HepG2 (cell line): ENCODE results near the gene CAT. TPM values are rescaled to one million over a fixed set of nuclear protein-coding genes. Genes with fewer than 3 reads are reported as not detected.

ENCODE experiments used
- ADNP ChIP-seq: sonication (generic); formaldehyde crosslinking; IDR thresholded peaks from 2 replicates; pipeline ENCODE4 v1.4.0; 2020; ENCODE audit warnings: missing genetic modification reagents
- HNF4G ChIP-seq, 2 experiments: sonication (generic) in 1 of 2; formaldehyde crosslinking in 1 of 2; IDR thresholded peaks; 2 replicates each; pipeline versions ENCODE4 v1.4.0 to v1.6.1; 2011 to 2020; ENCODE audit warnings: borderline replicate concordance in 2 of 2, low read depth in 2 of 2, mild to moderate bottlenecking in 2 of 2, low read length in 1 of 2, missing genetic modification reagents in 1 of 2, moderate library complexity in 1 of 2
- MED13 ChIP-seq: sonication (generic); formaldehyde crosslinking; IDR thresholded peaks from 2 replicates; pipeline ENCODE4 v1.5.0; 2020; ENCODE audit warnings: missing genetic modification reagents
- MED8 ChIP-seq: sonication (generic); formaldehyde crosslinking; IDR thresholded peaks from 2 replicates; pipeline ENCODE4 v1.8.1; 2023; ENCODE audit warnings: mild to moderate bottlenecking, missing genetic modification reagents; ENCODE audit not compliant: insufficient replicate concordance
- MIER3 ChIP-seq: IDR thresholded peaks from 2 replicates; pipeline ENCODE4 v1.6.1; 2016; ENCODE audit warnings: missing compliant biosample characterization, borderline replicate concordance
- NRL ChIP-seq: sonication (generic); formaldehyde crosslinking; IDR thresholded peaks from 2 replicates; pipeline ENCODE4 v1.5.0; 2020; ENCODE audit warnings: missing genetic modification reagents, mild to moderate bottlenecking, moderate library complexity, borderline replicate concordance
- PAX8 ChIP-seq: sonication (generic); formaldehyde crosslinking; IDR thresholded peaks from 2 replicates; pipeline ENCODE4 v1.8.0; 2022; ENCODE audit warnings: mild to moderate bottlenecking, missing genetic modification reagents, borderline replicate concordance
- RARG ChIP-seq: sonication (generic); formaldehyde crosslinking; IDR thresholded peaks from 2 replicates; pipeline ENCODE4 v1.4.0; 2020; ENCODE audit warnings: low read depth, mild to moderate bottlenecking, missing genetic modification reagents
- SATB2 ChIP-seq: sonication (generic); formaldehyde crosslinking; IDR thresholded peaks from 2 replicates; pipeline ENCODE4 v1.5.0; 2020; ENCODE audit warnings: missing genetic modification reagents
- ZKSCAN5 ChIP-seq: sonication (generic); formaldehyde crosslinking; IDR thresholded peaks from 2 replicates; pipeline ENCODE4 v1.5.1; 2020; ENCODE audit warnings: mild to moderate bottlenecking, missing genetic modification reagents
- ZNF232 ChIP-seq: sonication (generic); formaldehyde crosslinking; IDR thresholded peaks from 2 replicates; pipeline ENCODE4 v1.4.0; 2020; ENCODE audit warnings: missing genetic modification reagents, borderline replicate concordance
- ZNF253 ChIP-seq: sonication (generic); formaldehyde crosslinking; IDR thresholded peaks from 2 replicates; pipeline ENCODE4 v1.8.0; 2022; ENCODE audit warnings: mild to moderate bottlenecking, missing genetic modification reagents, borderline replicate concordance
- ZNF7 ChIP-seq: IDR thresholded peaks from 2 replicates; pipeline ENCODE4 v1.6.1; 2016; ENCODE audit warnings: missing biosample characterization, missing genetic modification reagents
- ZNF724P ChIP-seq: sonication (generic); formaldehyde crosslinking; IDR thresholded peaks from 2 replicates; pipeline ENCODE4 v1.8.0; 2022; ENCODE audit warnings: missing genetic modification reagents, borderline replicate concordance
- polyA plus RNA-seq, 8 experiments: library from polyadenylated mRNA; depleted of rRNA in 3 of 8; stranded (reverse) in 7 of 8; unstranded in 1 of 8; fragments of >200 nt; fragmentation: Illumina TruSeq in 4 of 8; extraction: Trizol in 4 of 8; gene quantifications; 2 replicates each; pipeline versions ENCODE4 v1.2.1 to v1.2.3, GENCODE V29; 2011 to 2016; ENCODE audit warnings: low read depth in 4 of 8, missing spikeins in 1 of 8, mixed read lengths in 1 of 8; ENCODE audit not compliant: insufficient read depth in 1 of 8
- total RNA-seq, 5 experiments: library from RNA; depleted of rRNA; stranded (reverse); fragments of >200 nt; fragmentation: Illumina TruSeq; extraction: Trizol; gene quantifications; 2 replicates each; pipeline ENCODE4 v1.2.3, GENCODE V29; 2016; ENCODE audit warnings: low read depth in 1 of 5
- TF ChIP-seq, protein P1 (sequence below): sonication (generic); formaldehyde crosslinking; IDR thresholded peaks from 2 replicates; pipeline ENCODE4 v1.8.1; 2023; ENCODE audit warnings: mild to moderate bottlenecking, missing genetic modification reagents, borderline replicate concordance
- TF ChIP-seq, protein P2 (sequence below): sonication (generic); formaldehyde crosslinking; IDR thresholded peaks from 2 replicates; pipeline ENCODE4 v1.8.1; 2023; ENCODE audit warnings: mild to moderate bottlenecking, missing genetic modification reagents
- TF ChIP-seq, protein P3 (sequence below): sonication (generic); formaldehyde crosslinking; IDR thresholded peaks from 2 replicates; pipeline ENCODE4 v1.5.1; 2020; ENCODE audit warnings: missing genetic modification reagents, mild to moderate bottlenecking, borderline replicate concordance
- TF ChIP-seq, protein P4 (sequence below): sonication (generic); formaldehyde crosslinking; IDR thresholded peaks from 2 replicates; pipeline ENCODE4 v1.4.0; 2020; ENCODE audit warnings: missing genetic modification reagents, borderline replicate concordance
- TF ChIP-seq, protein P5 (sequence below): sonication (generic); formaldehyde crosslinking; IDR thresholded peaks from 2 replicates; pipeline ENCODE4 v1.5.1; 2020; ENCODE audit warnings: missing genetic modification reagents, mild to moderate bottlenecking, borderline replicate concordance

CAT gene
- total and polyA plus RNA-seq, 2 of the 13 experiments (the other 11 are each of a cell fraction or from before 2014, with no cell fraction given) = 107 to 136 TPM

DNA sequence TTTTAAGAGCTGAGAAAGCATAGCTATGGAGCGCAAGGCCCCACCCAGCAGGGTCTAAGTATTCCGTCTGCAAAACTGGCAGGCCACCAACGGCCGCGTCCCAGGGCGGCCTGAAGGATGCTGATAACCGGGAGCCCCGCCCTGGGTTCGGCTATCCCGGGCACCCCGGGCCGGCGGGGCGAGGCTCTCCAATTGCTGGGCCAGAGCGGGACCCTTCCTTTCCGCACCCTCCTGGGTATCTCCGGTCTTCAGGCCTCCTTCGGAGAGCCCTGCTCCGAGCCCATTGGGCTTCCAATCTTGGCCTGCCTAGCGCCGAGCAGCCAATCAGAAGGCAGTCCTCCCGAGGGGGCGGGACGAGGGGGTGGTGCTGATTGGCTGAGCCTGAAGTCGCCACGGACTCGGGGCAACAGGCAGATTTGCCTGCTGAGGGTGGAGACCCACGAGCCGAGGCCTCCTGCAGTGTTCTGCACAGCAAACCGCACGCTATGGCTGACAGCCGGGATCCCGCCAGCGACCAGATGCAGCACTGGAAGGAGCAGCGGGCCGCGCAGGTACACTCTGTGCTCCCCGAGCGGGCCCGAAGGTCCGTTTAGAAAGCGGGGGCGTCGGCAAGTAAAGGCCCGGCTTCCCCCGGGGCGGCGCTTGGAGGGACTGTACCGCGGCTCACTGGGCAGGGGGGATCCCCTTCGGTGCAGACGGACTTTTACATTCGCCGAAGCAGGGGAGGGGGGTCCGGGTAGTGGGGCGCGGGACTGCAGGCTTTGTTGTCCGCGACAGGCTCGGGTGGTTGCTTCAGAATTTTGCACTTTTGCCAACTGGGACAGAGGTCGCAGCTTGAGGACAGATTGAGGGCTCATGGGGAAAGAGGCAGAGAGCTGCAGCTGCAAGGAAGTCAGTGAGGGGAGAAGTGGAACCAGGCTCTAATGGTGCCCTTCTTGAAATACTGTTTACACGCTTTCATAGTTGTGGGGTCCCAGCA is at the start of gene CAT (continued):
- TF ChIP-seq ZNF7 (CRISPR knock-in tag) (no peak), HNF4G (IDR thresholded peaks at IDR 0.05; ENCODE audit: borderline replicate concordance, low read depth, low read length) (no peak), HNF4G (CRISPR knock-in tag; IDR thresholded peaks at IDR 0.05; ENCODE audit: borderline replicate concordance, low read depth) (no peak), MIER3 (no peak; the same call in 1 of the 2 replicates), ZNF724P (CRISPR knock-in tag) (no peak), NRL (CRISPR knock-in tag) (no peak; the same call in 1 of the 2 replicates), MED13 (no peak), RARG (CRISPR knock-in tag) (no peak), SATB2 (CRISPR knock-in tag) (no peak), ZNF232 (CRISPR knock-in tag) (peak; percentile 48; the same call in 1 of the 2 replicates), ZNF253 (no peak), ADNP (CRISPR knock-in tag) (no peak), PAX8 (CRISPR knock-in tag) (0 out of 2 replicates have a peak, but pooled peaks have one; percentile 55), ZKSCAN5 (0 out of 2 replicates have a peak, but pooled peaks have one; percentile 54), MED8 (CRISPR knock-in tag) (no peak)
- TF ChIP-seq, protein P1, sequence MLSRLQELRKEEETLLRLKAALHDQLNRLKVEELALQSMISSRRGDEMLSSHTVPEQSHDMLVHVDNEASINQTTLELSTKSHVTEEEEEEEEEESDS = no peak
- TF ChIP-seq, protein P2, sequence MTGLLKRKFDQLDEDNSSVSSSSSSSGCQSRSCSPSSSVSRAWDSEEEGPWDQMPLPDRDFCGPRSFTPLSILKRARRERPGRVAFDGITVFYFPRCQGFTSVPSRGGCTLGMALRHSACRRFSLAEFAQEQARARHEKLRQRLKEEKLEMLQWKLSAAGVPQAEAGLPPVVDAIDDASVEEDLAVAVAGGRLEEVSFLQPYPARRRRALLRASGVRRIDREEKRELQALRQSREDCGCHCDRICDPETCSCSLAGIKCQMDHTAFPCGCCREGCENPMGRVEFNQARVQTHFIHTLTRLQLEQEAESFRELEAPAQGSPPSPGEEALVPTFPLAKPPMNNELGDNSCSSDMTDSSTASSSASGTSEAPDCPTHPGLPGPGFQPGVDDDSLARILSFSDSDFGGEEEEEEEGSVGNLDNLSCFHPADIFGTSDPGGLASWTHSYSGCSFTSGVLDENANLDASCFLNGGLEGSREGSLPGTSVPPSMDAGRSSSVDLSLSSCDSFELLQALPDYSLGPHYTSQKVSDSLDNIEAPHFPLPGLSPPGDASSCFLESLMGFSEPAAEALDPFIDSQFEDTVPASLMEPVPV (CRISPR knock-in tag) = peak; percentile 78; the same call in 1 of the 2 replicates
- TF ChIP-seq, protein P3, sequence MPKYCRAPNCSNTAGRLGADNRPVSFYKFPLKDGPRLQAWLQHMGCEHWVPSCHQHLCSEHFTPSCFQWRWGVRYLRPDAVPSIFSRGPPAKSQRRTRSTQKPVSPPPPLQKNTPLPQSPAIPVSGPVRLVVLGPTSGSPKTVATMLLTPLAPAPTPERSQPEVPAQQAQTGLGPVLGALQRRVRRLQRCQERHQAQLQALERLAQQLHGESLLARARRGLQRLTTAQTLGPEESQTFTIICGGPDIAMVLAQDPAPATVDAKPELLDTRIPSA (CRISPR knock-in tag) = no peak; the same call in 1 of the 2 replicates
- TF ChIP-seq, protein P4, sequence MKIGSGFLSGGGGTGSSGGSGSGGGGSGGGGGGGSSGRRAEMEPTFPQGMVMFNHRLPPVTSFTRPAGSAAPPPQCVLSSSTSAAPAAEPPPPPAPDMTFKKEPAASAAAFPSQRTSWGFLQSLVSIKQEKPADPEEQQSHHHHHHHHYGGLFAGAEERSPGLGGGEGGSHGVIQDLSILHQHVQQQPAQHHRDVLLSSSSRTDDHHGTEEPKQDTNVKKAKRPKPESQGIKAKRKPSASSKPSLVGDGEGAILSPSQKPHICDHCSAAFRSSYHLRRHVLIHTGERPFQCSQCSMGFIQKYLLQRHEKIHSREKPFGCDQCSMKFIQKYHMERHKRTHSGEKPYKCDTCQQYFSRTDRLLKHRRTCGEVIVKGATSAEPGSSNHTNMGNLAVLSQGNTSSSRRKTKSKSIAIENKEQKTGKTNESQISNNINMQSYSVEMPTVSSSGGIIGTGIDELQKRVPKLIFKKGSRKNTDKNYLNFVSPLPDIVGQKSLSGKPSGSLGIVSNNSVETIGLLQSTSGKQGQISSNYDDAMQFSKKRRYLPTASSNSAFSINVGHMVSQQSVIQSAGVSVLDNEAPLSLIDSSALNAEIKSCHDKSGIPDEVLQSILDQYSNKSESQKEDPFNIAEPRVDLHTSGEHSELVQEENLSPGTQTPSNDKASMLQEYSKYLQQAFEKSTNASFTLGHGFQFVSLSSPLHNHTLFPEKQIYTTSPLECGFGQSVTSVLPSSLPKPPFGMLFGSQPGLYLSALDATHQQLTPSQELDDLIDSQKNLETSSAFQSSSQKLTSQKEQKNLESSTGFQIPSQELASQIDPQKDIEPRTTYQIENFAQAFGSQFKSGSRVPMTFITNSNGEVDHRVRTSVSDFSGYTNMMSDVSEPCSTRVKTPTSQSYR (CRISPR knock-in tag) = no peak; the same call in 1 of the 2 replicates
- TF ChIP-seq, protein P5, sequence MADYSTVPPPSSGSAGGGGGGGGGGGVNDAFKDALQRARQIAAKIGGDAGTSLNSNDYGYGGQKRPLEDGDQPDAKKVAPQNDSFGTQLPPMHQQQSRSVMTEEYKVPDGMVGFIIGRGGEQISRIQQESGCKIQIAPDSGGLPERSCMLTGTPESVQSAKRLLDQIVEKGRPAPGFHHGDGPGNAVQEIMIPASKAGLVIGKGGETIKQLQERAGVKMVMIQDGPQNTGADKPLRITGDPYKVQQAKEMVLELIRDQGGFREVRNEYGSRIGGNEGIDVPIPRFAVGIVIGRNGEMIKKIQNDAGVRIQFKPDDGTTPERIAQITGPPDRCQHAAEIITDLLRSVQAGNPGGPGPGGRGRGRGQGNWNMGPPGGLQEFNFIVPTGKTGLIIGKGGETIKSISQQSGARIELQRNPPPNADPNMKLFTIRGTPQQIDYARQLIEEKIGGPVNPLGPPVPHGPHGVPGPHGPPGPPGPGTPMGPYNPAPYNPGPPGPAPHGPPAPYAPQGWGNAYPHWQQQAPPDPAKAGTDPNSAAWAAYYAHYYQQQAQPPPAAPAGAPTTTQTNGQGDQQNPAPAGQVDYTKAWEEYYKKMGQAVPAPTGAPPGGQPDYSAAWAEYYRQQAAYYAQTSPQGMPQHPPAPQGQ = no peak
